ENCODE results near the gene MYF6. TPM values are rescaled to one million over a fixed set of nuclear protein-coding genes. Genes with fewer than 3 reads are reported as not detected.

MYF6 gene
- total RNA-seq, 1 donor from 2014 or later = not detected

DNA sequence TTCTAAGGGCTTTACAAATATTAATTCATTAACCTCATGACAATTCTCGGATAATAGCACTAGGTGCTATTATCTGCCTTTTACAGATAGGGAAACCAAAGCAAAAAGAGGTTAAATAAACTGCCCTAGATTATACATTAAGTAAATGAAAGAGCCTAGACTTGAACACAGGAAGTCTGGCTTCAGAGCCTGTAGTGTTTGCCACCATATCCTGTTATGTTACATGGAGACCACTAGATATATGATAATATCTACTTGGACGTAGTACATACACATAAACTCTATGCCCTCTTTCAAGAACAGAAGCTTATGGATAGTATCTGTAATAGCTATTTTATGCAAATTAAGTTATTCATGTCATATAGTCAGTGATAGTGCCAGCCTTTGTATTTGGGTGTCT, 16.9 kb upstream of the MYF6 start:
- Histone ChIP-seq H3K27me3 (ENCODE audit: insufficient read depth, low read length) (no peaks in the 10 kb centered on the region), H3K9me3 (ENCODE audit: insufficient read depth, low read depth, low read length) (no peaks in the 10 kb centered on the region), H2AFZ (ENCODE audit: low read depth, low read length) (no peak overlapping the region), H4K20me1 (ENCODE audit: insufficient read depth, low read length) (no peaks in the 10 kb centered on the region), H3K4me2 (ENCODE audit: low read length) (no peak overlapping the region), H3K27ac (ENCODE audit: low read depth, low read length) (no peak overlapping the region), H3K4me3 (ENCODE audit: insufficient read depth, low read depth, low read length) (no peak overlapping the region), H3K36me3 (ENCODE audit: insufficient read depth, low read length) (no peaks in the 10 kb centered on the region), H3K4me1 (ENCODE audit: insufficient read depth, low read length) (no peaks in the 10 kb centered on the region), H3K79me2 (ENCODE audit: insufficient read depth, low read length) (no peaks in the 10 kb centered on the region), H3K9ac (ENCODE audit: low read length) (no peak overlapping the region)
- TF ChIP-seq EZH2 (IDR thresholded peaks at IDR 0.05; ENCODE audit: insufficient read depth, low read length) = no peak
- TF ChIP-seq, protein P1, sequence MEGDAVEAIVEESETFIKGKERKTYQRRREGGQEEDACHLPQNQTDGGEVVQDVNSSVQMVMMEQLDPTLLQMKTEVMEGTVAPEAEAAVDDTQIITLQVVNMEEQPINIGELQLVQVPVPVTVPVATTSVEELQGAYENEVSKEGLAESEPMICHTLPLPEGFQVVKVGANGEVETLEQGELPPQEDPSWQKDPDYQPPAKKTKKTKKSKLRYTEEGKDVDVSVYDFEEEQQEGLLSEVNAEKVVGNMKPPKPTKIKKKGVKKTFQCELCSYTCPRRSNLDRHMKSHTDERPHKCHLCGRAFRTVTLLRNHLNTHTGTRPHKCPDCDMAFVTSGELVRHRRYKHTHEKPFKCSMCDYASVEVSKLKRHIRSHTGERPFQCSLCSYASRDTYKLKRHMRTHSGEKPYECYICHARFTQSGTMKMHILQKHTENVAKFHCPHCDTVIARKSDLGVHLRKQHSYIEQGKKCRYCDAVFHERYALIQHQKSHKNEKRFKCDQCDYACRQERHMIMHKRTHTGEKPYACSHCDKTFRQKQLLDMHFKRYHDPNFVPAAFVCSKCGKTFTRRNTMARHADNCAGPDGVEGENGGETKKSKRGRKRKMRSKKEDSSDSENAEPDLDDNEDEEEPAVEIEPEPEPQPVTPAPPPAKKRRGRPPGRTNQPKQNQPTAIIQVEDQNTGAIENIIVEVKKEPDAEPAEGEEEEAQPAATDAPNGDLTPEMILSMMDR (IDR thresholded peaks at IDR 0.05; ENCODE audit: insufficient read depth, low read depth, low read length) = no peak
- no peaks in the 10 kb centered on the region for H3K36me3 Mint-ChIP-seq (ENCODE audit: low read depth, unreplicated experiment)
- no peak overlapping the region for H3K4me3 Mint-ChIP-seq (ENCODE audit: unreplicated experiment)
- no peak overlapping the region for H3K27ac Mint-ChIP-seq (ENCODE audit: unreplicated experiment)
- FAIRE-seq (no peak), DNase-seq (ENCODE audit: low read depth) (no peak)
- no peaks in the 10 kb centered on the region for H3K9me3 Mint-ChIP-seq (ENCODE audit: unreplicated experiment)
- no peaks in the 10 kb centered on the region for H3K4me1 Mint-ChIP-seq (ENCODE audit: low read depth, unreplicated experiment)
- no peaks in the 10 kb centered on the region for H3K27me3 Mint-ChIP-seq (ENCODE audit: low read depth, unreplicated experiment)

- no peaks in the 10 kb centered on the region for H3K27me3 Mint-ChIP-seq (ENCODE audit: low read depth, unreplicated experiment)
- Histone ChIP-seq H2AFZ (ENCODE audit: low read depth, low read length) (no peak overlapping the region), H3K9me3 (ENCODE audit: insufficient read depth, low read depth, low read length) (no peaks in the 10 kb centered on the region), H3K9ac (ENCODE audit: low read length) (no peak overlapping the region), H3K27ac (ENCODE audit: low read depth, low read length) (no peak overlapping the region), H4K20me1 (ENCODE audit: insufficient read depth, low read length) (no peaks in the 10 kb centered on the region), H3K4me3 (ENCODE audit: insufficient read depth, low read depth, low read length) (no peak overlapping the region), H3K4me2 (ENCODE audit: low read length) (no peak overlapping the region), H3K4me1 (ENCODE audit: insufficient read depth, low read length) (no peaks in the 10 kb centered on the region), H3K36me3 (ENCODE audit: insufficient read depth, low read length) (no peaks in the 10 kb centered on the region), H3K79me2 (ENCODE audit: insufficient read depth, low read length) (no peaks in the 10 kb centered on the region), H3K27me3 (ENCODE audit: insufficient read depth, low read length) (no peaks in the 10 kb centered on the region)
- H3K4me1 Mint-ChIP-seq (ENCODE audit: low read depth, unreplicated experiment) = no peaks in the 10 kb centered on the region
- H3K27ac Mint-ChIP-seq (ENCODE audit: unreplicated experiment) = no peak overlapping the region
- no peaks in the 10 kb centered on the region for H3K36me3 Mint-ChIP-seq (ENCODE audit: low read depth, unreplicated experiment)
- TF ChIP-seq, protein P1 (IDR thresholded peaks at IDR 0.05; ENCODE audit: insufficient read depth, low read depth, low read length) = no peak
- TF ChIP-seq EZH2 (IDR thresholded peaks at IDR 0.05; ENCODE audit: insufficient read depth, low read length) = no peak
- no peak overlapping the region for H3K4me3 Mint-ChIP-seq (ENCODE audit: unreplicated experiment)
- no peak for FAIRE-seq
- no peaks in the 10 kb centered on the region for H3K9me3 Mint-ChIP-seq (ENCODE audit: unreplicated experiment)
- DNase-seq (ENCODE audit: low read depth) = no peak
Observed at GRCh38 chr12:80692114-80692513, 15.3 kb upstream of the MYF6 start.

- Histone ChIP-seq H3K4me3 (ENCODE audit: insufficient read depth, low read depth, low read length) (no peak overlapping the region), H3K4me2 (ENCODE audit: low read length) (no peak overlapping the region), H3K27me3 (ENCODE audit: insufficient read depth, low read length) (no peaks in the 10 kb centered on the region), H4K20me1 (ENCODE audit: insufficient read depth, low read length) (no peaks in the 10 kb centered on the region), H3K9me3 (ENCODE audit: insufficient read depth, low read depth, low read length) (no peaks in the 10 kb centered on the region), H3K9ac (ENCODE audit: low read length) (no peak overlapping the region), H3K27ac (ENCODE audit: low read depth, low read length) (no peak overlapping the region), H3K4me1 (ENCODE audit: insufficient read depth, low read length) (no peaks in the 10 kb centered on the region), H3K36me3 (ENCODE audit: insufficient read depth, low read length) (no peaks in the 10 kb centered on the region), H2AFZ (ENCODE audit: low read depth, low read length) (no peak overlapping the region), H3K79me2 (ENCODE audit: insufficient read depth, low read length) (no peaks in the 10 kb centered on the region)
- no peak overlapping the region for H3K4me3 Mint-ChIP-seq (ENCODE audit: unreplicated experiment)
- DNase-seq (ENCODE audit: low read depth) (no peak), FAIRE-seq (no peak)
- TF ChIP-seq EZH2 (IDR thresholded peaks at IDR 0.05; ENCODE audit: insufficient read depth, low read length) = no peak
- TF ChIP-seq, protein P1 (IDR thresholded peaks at IDR 0.05; ENCODE audit: insufficient read depth, low read depth, low read length) = no peak
- no peaks in the 10 kb centered on the region for H3K36me3 Mint-ChIP-seq (ENCODE audit: low read depth, unreplicated experiment)
- H3K4me1 Mint-ChIP-seq (ENCODE audit: low read depth, unreplicated experiment) = peaks cover under 1% of the 10 kb centered on the region
- H3K9me3 Mint-ChIP-seq (ENCODE audit: unreplicated experiment) = no peaks in the 10 kb centered on the region
- H3K27ac Mint-ChIP-seq (ENCODE audit: unreplicated experiment) = no peak overlapping the region
- no peaks in the 10 kb centered on the region for H3K27me3 Mint-ChIP-seq (ENCODE audit: low read depth, unreplicated experiment)
Observed at GRCh38 chr12:80697270-80697887, 10.1 kb upstream of the MYF6 start.

All from astrocyte (in vitro differentiated cells and primary cell).